GM19328 (cell line): Measurements from ENCODE around the gene UAP1L1.

ENCODE experiments used
- ATAC-seq: cut with Tn5 transposase; IDR thresholded peaks from one replicate; pipeline ENCODE4 v1.9.1; 2021; ENCODE audit warnings: mild to moderate bottlenecking, moderate library complexity; ENCODE audit not compliant: unreplicated experiment

Gene UAP1L1

GRCh38 chr9:137128158-137128861, 51.0 kb downstream of the UAP1L1 start:
- no peak for ATAC-seq

GRCh38 chr9:137128862-137129455, 51.6 kb downstream of the UAP1L1 start:
- peak; percentile 3 for ATAC-seq

GRCh38 chr9:137129456-137130175, 52.3 kb downstream of the UAP1L1 start:
- ATAC-seq = peak; percentile 69

GRCh38 chr9:137130176-137130755, 52.9 kb downstream of the UAP1L1 start:
- peak; percentile 8 for ATAC-seq
